C4-2B (cell line): Measurements from ENCODE around the gene DNAJC19.

Source experiments
- ZFX ChIP-seq: fragments of 450-650 bp; IDR thresholded peaks from 2 replicates; pipeline ENCODE4 v1.6.1; 2017
- TF ChIP-seq, protein P1 (sequence below): fragments of 450-650 bp; conservative IDR thresholded peaks from 2 replicates; pipeline ENCODE4 v1.5.1; 2017; ENCODE audit warnings: mild to moderate bottlenecking

DNA sequence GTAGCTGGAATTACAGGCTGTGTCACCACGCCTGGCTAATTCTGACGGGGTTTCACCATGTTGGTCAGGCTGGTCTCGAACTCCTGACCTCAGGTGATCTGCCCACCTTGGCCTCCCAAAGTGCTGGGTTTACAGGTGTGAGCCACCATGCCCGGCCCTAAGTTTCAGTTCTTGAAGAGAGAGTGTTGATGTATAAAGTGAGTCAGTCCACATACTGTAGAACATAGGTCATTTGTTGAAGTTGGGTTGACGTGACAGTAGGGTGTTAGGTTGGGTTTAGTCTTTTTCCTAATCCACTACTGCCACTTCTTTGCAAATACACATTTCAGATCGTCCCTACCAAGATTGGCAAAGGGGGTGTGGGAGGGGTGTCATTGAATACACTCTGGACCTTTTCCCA is 15.2 kb downstream of the DNAJC19 start:
- TF ChIP-seq, protein P1, sequence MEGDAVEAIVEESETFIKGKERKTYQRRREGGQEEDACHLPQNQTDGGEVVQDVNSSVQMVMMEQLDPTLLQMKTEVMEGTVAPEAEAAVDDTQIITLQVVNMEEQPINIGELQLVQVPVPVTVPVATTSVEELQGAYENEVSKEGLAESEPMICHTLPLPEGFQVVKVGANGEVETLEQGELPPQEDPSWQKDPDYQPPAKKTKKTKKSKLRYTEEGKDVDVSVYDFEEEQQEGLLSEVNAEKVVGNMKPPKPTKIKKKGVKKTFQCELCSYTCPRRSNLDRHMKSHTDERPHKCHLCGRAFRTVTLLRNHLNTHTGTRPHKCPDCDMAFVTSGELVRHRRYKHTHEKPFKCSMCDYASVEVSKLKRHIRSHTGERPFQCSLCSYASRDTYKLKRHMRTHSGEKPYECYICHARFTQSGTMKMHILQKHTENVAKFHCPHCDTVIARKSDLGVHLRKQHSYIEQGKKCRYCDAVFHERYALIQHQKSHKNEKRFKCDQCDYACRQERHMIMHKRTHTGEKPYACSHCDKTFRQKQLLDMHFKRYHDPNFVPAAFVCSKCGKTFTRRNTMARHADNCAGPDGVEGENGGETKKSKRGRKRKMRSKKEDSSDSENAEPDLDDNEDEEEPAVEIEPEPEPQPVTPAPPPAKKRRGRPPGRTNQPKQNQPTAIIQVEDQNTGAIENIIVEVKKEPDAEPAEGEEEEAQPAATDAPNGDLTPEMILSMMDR: no peak
- no peak for TF ChIP-seq ZFX
